Femur (tissue), 1 donor: ENCODE results near the gene SLC7A6OS.
"Not testable (repeated sequence)": the region's sequence is repeated elsewhere in the genome, so short reads cannot be mapped to it uniquely, and the experiment has no call there.

Source experiments
- DNase-seq: peaks from one replicate; pipeline ENCODE4 v3.0.0-alpha.2; 2017

The SLC7A6OS gene

GRCh38 chr16:68297908-68298307 lies 12.8 kb downstream of the SLC7A6OS start:
- DNase-seq = no peak

GRCh38 chr16:68296693-68297092 lies 14.1 kb downstream of the SLC7A6OS start:
- no peak for DNase-seq

GRCh38 chr16:68296291-68296690 lies 14.5 kb downstream of the SLC7A6OS start:
- DNase-seq = no peak

GRCh38 chr16:68292425-68292824 lies 18.3 kb downstream of the SLC7A6OS start:
- DNase-seq = no peak

- DNase-seq = no peak
These were observed 19.5 kb downstream of the SLC7A6OS start for GRCh38 chr16:68291227-68291626.

GRCh38 chr16:68290450-68290849 lies 20.3 kb downstream of the SLC7A6OS start:
- DNase-seq = no peak

GRCh38 chr16:68289621-68290329 lies 21.0 kb downstream of the SLC7A6OS start:
- no peak for DNase-seq

- DNase-seq = no peak
These were observed 21.5 kb downstream of the SLC7A6OS start for GRCh38 chr16:68289202-68289601.

GRCh38 chr16:68288796-68289195 lies 21.9 kb downstream of the SLC7A6OS start:
- not testable (repeated sequence) for DNase-seq

GRCh38 chr16:68288252-68288650 lies 22.5 kb downstream of the SLC7A6OS start:
- DNase-seq = no peak

- DNase-seq = no peak
These were observed 23.2 kb downstream of the SLC7A6OS start for GRCh38 chr16:68287276-68288251.

GRCh38 chr16:68286153-68287074 lies 24.3 kb downstream of the SLC7A6OS start:
- DNase-seq = no peak

GRCh38 chr16:68285683-68286082 lies 25.1 kb downstream of the SLC7A6OS start:
- no peak for DNase-seq

GRCh38 chr16:68284847-68285246 lies 25.9 kb downstream of the SLC7A6OS start:
- no peak for DNase-seq

- DNase-seq = no peak
These were observed 26.7 kb downstream of the SLC7A6OS start for GRCh38 chr16:68283801-68284598.

- no peak for DNase-seq
These were observed 27.4 kb downstream of the SLC7A6OS start for GRCh38 chr16:68283346-68283745.

- DNase-seq = no peak
These were observed 28.7 kb downstream of the SLC7A6OS start for GRCh38 chr16:68282064-68282452.

- DNase-seq = no peak
These were observed 29.2 kb downstream of the SLC7A6OS start for GRCh38 chr16:68281368-68282063.

- DNase-seq = no peak
These were observed 30.8 kb downstream of the SLC7A6OS start for GRCh38 chr16:68279726-68280558.

- no peak for DNase-seq
These were observed 34.5 kb downstream of the SLC7A6OS start for GRCh38 chr16:68276223-68276622.
